Activated CD8-positive, alpha-beta memory T cell treated with anti-CD3 and anti-CD28 coated beads, Interleukin-2, amount 50 U/mL, for 4 hours (primary cell): ENCODE data around the gene TBATA.
"Not testable (repeated sequence)": the region's sequence is repeated elsewhere in the genome, so short reads cannot be mapped to it uniquely, and the experiment has no call there.

Experiments used
- DNase-seq: peaks from one replicate; pipeline ENCODE4 v3.0.0-alpha.2; 2020

Gene TBATA

DNA sequence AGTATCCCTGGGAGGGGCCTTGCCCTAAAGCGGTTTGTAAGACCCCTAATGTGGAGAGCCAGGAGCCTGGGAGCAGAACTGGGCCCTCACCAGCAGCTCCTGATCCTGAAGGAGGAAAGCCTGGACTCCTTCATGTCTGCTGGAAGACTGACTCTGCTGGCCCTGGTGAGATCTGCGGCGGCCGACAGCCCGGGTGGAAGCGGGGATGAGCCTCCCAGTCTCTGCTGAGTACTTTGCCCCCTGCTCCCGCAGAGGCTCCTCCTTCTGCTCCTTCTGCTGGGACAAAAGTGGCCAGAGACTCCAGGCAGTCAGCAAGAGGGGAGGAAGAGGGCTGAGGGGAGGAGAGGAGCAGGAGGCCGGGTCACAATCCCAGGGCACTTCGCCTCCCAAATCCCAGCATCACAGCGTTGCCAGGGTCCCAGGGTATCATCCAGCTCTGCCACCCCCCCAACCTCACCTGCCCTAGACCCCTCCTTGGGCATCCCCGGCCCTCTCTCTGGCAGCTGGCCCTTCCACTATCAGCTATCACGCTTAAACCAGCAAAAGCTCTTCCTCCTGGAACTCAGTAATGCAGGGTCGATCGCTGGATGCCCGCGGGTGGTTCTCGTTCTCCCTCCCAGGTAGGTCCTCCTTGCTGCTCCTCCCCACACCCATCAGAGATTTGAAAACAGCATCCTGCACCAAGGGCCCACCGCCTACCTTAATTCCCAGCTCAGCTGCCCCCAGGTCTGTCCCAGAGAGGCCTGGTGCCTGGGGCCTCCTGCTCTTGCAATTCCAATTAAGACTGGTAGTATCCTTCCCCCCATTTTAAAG lies 7.9 kb downstream of the TBATA start:
- no peak for DNase-seq

DNA sequence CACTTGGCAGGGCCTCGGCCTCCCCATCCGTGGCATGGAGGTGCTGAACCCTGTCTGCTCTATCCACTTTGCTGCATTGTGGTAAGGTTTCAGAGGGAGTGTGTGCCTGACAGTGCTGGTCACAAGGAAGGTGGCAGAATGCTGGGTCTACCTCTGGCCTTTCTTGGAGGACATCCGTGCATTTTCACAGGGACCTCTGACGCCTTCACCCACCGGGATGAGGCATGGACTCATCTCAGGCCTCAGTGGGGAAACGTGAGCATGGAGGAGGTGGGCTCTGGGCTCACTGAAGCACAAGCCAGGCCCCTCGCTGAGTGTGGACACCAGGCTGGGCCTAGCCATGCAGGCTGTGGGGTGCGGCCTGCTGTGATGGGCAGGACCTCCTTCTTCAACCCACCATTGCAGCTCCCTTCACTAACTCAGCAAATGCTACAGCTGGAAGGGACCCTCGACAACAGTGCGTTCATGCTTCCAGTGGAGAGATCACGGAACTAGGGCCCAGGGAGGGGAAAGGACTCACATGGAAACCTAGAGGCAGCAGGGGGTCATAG lies 8.6 kb downstream of the TBATA start:
- peak; percentile 7 for DNase-seq

DNA sequence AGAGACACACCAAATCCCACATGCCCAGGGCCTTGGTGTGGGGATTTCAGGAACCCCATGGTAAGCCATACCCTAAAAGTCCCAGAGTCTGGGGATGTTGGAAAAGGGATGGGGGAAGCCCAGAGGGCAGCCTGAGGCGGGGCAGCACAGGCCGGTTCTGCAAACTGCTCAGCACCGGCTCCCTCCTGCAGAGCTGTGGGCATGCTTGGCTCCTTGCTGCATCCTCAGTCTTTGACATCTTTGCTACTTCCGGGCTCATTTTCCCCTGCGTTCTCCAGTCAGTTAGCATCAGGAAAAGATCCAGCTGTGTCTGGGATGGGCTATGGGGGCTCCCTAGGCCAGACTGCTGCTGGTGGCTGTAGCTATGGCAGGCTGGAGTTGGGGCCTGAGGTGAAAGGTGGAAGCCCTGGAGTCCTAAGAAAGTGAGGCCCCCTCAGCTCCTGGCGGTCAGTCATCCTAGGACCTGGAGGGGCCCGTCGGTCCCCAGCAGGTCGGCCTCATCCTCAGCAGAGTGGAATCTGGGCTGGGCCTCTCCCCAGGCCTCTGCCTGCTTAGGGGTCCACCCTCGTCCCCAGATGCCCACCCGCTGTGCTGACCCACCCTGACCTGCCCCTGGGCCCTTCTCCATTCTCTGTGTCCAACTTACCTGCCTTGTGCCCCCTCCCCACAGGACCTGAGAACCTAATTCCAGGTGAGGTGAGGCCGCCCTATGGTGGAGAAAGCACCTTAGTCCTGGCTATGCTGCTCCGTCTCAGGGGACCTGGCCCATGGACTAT lies 9.3 kb downstream of the TBATA start:
- peak; percentile 7 for DNase-seq

DNA sequence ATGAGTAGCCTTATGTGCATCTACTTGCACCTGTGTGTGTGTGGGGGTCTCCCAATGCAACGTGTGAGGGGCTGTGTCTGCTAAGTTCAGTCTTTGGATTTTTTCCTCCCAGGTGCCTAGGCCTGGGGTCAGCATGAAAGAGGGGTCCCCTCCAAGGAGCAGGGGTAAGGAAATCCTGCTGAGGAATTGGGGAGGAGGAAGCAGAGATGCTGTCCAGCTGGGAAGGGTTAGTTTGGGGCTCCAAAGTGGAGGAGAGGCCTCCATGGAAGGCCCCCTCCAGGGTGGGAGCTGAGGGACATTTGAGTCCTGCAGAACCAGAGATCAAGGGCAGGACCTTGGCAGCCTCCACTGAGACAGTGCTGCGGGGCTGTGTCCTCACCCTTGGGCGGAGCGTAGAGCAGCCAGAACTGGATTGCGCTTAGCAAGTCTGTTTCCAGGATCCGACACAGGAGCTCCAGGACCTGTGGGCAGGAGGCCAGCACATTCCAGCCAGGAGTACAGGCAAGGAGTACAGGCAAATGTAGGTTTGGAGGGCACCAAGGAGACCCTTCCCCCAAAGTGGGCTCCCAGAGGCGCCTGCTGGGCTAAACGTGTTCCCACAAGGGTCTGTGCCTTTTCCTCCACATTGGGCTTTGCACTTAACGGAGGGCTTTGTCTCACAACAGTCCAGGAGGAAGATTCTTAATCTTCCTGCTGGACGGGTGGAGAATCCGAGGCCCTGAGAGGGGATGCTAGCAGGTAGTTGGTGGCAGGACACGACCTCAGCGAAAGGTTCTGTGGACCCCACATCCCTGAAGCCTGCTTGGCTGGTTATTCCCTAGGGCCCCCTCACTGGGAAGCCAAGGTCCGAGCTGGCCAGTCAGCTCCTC lies 10.1 kb downstream of the TBATA start:
- peak; percentile 8 for DNase-seq

DNA sequence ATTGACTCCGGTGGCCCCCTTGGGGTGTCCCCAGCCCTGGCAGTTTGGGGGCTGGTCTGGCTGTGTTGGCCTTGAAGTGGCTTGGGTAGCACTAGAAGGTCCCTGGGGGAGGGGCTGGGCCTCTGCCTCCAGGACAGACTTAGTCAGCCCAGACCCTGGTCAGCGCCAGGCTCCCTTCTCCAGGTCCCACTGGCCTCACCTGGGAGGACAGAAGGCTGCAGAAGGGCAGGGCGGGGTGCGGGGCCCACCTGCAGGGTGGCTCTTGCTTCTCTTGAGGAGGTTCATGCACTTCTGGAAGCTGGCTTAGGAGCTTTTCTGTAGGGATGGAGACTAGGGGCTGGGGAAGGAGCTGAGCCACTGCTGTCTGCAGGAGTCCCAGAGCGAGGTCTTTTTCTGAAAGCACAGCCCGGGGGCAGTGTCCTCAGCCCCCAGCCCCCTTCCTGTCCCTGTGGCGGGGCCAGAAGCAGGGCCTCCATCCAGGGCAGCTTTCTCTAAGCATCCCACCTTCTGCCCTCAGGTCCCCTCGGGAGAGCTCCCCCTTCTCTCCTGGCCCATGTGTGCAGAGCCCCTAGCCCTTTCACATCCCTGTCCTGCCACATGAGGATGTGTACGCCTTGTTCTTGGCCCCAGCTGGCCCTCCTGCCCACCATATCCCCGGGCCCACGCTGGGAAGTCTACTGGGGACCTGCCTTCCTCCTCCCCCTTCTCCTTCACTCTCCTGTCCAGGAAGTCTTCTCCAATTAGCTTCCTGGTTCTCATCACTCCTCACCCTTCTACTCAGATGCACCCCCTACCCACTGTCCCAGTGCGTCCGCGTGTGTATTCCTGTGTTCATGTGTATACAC lies 11.0 kb downstream of the TBATA start:
- DNase-seq = peak; percentile 13

DNA sequence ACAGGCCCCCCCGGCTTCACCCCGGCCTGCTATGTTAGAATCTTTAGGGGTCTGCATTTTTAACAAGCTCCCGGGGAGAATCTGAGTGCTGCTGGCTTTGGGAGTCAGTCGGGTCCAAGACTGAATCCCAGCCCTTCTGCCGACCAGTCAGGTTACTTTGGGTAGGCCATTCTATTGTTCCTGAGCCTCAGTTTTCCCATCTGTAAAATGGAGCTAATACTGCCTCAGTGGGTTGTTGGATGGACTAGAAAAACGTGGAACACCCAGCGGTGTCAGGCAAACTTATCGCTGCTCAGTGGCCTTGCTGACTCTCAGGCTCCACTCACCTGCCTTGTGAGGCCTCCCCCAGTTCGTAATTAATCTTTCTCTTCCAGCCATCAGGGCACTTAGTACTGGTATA lies 11.7 kb downstream of the TBATA start:
- DNase-seq = no peak

DNA sequence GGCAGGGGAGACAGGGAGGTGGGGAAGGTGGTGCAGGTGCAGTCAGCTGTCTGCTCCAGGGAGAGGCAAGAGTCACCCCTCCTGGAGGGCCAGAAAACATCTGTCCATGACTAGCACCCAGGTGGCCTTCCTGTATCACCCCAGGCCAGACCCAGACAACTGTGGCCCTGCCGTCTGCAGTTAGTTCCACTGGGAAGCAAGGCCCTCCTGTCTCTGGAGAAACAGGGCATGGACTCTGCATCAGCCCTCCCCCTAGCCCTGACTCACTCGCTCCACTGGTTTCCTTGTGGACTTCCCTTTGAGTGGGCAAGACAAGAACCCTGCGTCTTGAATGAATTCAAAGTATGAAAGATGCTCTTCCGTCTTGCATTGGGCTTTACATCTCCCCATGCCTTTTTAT lies 12.6 kb downstream of the TBATA start:
- DNase-seq = peak; percentile 10

DNA sequence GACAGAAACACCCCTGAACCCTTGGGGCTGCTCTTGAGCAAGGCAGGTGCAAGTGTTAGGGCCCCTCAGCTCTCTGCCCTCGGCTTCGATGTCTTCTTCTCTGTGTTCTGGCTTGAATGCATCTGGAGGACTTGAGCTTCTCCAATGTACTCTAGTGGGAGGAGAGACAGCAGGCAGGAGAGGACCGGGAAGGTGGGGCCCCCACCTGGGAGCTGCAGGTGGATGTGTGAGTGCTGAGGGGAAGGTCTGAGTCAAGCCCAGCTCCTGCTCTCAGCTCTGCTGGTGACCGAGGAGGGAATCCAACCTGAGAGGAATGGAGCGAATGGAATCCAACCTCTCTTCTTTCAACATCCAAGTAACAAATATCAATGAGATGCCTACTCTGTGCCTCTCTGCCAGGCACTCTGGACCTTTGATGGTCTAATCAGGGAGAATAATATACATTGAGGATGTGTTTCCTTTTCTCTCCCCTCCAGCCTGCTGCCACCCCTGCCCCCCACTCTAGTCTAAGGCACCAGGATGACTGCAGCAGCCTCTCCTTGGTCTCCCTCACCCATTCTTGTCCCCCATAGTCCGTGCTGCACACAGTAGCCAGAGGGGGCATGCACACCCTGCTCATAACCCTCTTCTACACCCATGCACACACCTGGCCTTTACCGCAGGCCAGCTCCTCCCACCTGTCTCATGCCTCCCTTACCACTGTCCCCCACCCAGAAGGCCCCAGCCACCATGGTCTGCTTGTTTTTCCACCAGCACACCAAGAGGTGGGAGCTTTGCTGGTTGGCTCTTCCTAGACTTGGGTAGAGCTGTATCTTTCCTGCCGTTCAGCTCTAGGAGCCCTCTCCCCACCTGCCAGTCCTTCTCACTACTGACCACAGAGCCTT lies 13.6 kb downstream of the TBATA start:
- no peak for DNase-seq

DNA sequence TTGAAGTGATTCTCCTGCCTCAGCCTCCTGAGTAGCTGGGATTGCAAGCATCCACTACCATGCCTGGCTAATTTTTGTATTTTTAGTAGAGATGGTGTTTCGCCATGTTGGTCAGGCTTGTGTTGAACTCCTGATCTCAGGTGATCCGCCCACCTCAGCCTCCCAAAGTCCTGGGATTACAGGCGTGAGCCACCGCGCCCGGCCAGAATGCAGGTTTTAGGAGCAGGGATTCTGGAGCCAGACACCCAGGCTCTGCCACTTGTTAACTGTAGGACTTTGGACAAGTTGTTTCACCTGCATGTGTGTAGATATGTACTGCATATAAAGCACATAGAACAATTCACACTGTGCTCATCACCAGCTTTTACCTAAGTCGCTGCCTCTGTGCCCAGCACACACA lies 14.7 kb downstream of the TBATA start:
- DNase-seq = not testable (repeated sequence)

DNA sequence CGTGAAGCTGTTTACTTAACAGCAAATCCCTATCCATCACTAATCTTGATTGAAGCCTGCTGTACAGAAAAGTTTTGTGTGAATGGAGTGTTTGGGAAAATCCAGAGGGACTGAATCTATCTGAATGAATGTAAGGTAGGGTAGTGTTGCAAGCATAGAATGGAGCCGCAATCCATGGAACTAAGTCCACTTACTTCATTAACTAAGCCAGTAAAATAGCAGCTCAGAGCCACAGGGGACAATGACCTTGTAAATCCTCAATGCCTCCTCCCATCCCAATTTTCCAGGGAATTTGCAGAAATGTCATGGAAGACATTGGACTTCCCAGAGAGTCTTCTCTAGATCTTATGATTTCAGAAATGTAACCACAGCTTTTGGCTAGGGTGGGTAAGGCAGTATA lies 15.2 kb downstream of the TBATA start:
- DNase-seq = no peak

DNA sequence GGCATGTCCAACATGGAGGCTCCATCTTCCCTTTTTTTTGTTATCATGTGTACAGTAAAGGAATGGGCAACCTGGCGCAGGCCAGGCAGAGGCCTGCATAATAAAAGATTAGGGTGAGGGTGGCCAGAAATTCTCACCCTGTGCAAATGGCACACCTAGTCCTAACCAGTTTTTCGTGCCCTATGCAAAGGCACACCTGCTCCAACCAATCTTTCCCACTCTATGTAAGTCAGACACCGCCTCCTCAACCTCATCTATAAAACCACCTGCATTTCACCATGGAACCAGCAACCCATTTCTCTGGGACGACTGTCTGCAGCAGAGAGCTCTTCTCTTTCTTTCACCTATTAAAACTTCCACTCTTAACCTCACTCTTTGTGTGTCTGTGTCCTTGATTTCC lies 16.1 kb downstream of the TBATA start:
- no peak for DNase-seq

DNA sequence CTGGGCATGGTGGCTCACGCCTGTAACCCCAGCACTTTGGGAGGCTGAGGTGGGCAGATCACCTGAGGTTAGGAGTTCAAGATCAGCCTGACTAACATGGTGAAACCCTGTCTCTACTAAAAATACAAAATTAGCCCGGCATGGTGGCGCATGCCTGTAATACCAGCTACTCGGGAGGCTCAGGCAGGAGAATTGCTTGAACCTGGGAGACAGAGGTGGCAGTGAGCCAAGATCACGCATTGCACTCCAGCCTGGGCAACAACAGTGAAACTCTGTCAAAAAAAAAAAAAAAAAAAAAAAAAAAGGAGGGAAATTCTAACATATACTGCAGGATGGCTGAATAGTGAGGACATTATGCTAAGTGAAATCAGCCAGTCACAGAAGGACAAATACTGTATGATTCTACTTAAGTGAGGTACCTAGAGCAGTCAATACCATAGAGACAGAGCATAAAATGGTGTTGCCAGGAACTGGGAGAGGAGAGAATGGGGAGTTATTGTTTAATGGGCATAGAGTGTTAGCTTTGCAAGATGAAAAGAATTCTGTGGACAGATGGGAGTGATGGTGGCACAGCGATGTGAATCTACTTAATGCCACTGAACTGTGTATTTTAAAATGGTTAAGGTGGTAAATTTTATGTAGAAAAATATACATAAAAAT lies 17.0 kb downstream of the TBATA start:
- not testable (repeated sequence) for DNase-seq

DNA sequence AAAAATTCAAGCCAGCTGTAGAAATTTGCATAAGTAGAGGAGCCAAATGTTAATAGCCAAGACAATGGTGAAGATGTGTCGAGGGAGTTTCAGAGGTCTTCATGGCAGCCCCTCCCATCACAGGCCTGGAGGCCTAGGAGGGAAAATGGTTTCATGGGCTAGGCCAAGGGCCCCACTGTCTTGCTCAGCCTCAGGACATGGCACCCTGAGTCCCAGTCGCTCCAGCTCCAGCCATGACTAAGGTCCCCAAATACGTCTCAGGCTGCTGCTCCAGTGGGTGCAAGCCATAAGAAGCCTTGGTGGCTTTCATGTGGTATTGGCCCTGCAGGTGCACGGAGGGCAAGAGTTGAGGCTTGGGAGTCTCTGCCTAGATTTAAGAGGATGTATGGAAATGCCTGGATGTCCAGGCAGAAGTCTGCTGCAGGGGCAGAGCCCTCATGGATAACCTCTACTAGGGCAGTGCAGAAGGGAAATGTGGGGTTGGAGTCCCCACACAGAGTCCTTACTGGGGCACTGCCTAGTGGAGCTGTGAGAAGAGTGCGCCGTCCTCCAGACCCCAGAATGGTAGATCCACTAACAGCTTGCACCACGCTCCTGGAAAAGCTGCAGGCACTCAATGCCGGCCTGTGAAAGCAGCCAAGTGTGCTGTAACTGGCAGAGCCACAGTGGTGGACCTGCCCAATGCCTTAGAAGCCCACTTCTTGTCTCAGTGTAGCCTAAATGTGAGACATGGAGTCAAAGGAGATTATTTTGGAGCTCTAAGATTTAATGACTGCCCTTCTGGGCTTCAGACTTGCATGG lies 19.2 kb downstream of the TBATA start:
- peak; percentile 2 for DNase-seq

DNA sequence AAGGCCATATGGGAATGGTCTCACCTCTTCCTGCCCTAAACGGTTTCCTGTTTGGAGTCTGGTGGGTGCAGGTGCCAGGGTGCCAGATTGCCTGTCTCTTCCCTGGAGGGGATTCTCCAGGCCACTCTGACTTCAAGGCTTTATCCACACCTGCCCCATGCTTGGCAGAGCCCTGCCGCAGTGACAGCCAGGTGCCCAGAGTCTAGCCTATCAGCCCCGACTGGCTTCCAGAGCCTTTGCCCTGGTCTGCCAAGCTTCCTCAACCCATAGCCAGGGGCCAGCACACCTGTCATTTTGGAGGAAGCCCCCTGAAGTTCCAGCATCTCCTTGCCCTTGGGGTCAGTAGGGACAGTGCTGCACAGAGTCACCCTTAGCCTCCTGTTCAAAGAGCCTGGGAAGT lies 21.6 kb downstream of the TBATA start:
- DNase-seq = no peak

DNA sequence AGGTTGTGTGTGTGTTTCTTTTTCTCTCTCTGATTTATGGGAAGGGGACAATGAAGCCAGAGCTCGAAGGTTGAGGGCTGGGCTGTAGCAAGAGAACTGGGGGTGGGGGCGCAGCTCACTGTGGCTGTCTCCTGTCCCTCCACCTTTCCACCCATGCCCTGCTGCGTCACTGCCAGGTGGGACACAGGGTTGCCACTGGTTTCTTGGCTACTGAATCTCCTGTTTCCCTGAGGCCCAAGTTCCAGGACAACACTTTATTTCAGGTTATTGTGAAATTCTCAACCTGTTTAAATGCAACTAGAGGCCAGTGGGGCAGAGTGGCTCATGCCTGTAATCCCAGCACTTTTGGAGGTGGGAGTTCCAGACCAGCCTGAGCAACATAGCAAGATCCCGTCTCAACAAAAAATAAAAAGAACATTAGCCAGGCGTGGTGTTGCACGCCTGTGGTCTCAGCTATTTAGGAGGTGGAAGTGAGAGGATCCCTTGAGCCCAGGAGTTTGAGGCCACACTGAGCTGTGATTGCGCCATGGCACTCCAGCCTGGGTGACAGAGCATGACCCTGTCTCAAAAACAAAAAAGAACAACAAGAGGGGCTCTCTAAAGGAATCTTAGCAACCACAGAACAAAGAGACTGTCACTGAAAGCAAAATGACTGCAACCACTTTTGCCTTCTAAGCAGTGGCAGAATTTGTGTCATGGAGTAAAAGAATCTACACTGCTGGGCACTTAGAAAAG lies 22.6 kb downstream of the TBATA start:
- no peak for DNase-seq

DNA sequence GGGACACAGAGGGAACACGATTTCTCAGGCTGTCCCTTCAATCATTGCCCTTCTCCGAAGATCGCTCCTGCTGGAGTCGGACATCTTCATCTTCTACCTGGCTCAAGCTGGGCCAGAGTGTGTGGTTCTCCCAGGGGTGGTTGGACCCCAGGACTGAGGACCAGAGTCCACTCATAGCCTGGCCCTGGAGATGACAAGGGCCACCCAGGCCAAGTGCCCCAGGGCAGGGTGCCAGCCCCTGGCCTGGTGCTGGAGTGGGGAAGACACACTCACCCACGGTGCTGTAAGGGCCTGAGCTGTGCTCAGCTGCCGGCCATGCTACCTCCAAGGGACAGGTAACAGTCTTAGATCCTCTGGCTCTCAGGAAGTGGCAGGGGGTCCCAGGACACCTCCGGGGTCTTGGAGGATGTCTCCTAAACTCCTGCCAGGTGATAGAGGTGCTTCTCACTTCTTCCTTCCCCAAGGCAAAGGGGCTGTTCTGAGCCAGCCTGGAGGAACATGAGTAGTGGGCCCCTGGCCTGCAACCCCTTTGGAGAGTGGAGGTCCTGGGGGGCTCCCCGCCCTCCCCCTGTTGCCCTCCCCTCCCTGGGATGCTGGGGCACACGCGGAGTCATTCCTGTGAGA lies 23.3 kb downstream of the TBATA start:
- no peak for DNase-seq

DNA sequence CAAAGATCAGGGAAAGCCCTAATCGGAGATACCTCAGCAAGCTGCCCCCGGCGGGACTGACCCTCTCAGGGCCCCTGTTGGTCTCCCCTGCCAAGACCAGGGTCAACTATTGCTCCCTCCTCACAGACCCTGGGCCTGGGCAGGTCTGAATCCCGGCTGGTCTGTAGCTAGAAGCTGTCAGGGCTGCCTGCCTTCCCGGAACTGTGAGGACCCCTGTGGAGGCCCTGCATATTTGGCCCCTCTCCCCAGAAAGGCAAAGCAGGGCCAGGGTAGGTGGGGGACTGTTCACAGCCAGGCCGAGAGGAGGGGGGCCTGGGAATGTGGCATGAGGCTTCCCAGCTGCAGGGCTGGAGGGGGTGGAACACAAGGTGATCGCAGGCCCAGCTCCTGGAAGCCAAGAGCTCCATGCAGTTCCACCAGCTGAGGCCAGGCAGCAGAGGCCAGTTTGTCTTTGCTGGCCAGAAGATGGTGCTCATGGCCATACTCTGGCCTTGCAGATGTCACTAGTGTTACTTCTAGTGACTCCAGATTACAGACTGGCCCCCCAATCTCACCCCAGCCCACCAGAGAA lies 24.1 kb downstream of the TBATA start:
- no peak for DNase-seq

DNA sequence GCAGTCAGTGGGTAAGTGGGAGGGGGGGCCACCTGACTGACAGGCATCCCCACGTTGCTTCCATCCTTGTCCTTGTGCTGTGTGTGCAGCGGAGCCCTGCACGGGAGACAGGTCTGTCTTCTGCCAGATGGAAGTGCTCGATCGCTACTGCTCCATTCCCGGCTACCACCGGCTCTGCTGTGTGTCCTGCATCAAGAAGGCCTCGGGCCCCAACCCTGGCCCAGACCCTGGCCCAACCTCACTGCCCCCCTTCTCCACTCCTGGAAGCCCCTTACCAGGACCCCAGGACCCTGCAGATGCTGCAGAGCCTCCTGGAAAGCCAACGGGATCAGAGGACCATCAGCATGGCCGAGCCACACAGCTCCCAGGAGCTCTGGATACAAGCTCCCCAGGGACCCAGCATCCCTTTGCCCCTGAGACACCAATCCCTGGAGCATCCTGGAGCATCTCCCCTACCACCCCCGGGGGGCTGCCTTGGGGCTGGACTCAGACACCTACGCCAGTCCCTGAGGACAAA lies 24.8 kb downstream of the TBATA start:
- no peak for DNase-seq
